Non-pigmented ciliary epithelial cell (primary cell): ENCODE data around the gene CCDC107.
"Not testable (repeated sequence)": the region's sequence is repeated elsewhere in the genome, so short reads cannot be mapped to it uniquely, and the experiment has no call there.

ENCODE experiments used
- DNase-seq: peaks from one replicate; pipeline ENCODE4 v3.0.0-alpha.2; 2010; ENCODE audit warnings: low read depth

The CCDC107 gene

DNA sequence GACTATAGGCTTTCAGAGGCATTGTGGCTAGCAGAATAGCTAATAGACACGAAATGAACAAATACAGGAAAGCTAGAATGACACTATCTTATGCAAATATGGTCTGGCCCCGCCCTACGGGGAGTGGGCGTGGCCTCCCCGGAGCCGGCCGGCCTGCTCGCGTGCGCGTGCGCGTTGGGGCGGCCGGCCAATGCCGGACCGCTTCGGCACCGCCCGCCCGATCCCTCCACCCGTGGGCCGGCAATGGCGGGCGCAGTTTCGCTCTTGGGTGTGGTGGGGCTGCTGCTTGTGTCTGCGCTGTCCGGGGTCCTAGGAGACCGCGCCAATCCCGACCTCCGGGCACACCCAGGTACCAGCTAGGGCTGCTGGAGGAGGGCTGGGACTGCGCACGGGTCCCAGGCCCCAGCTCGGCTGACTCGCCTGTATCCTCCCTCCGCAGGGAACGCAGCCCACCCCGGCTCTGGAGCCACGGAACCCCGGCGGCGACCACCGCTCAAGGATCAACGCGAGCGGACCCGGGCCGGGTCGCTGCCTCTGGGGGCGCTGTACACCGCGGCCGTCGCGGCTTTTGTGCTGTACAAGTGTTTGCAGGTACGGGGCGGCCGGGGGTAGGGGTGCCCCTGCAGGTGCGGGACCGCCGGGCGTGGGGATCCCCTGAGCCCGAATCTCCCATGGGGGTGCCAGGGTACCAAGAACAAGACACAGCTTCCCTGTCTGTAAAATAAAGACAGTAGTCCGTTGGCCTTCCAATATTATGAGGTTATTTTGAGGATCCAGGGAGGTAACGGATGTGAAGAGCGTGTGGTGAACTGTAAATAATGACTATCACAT is at the start of gene CCDC107:
TSS of gene CCDC107 (plus strand) at position 156 of the 831 bp plus-strand sequence. CDS start at position 244, 88 bp downstream.
- no peak for DNase-seq

GRCh38 chr9:35609001-35609819 is 48.9 kb upstream of the CCDC107 start:
- DNase-seq, result no peak

- no peak for DNase-seq
These were observed 48.3 kb upstream of the CCDC107 start for GRCh38 chr9:35609820-35610163.

GRCh38 chr9:35611230-35611797 is 46.8 kb upstream of the CCDC107 start:
- DNase-seq, result no peak

DNA sequence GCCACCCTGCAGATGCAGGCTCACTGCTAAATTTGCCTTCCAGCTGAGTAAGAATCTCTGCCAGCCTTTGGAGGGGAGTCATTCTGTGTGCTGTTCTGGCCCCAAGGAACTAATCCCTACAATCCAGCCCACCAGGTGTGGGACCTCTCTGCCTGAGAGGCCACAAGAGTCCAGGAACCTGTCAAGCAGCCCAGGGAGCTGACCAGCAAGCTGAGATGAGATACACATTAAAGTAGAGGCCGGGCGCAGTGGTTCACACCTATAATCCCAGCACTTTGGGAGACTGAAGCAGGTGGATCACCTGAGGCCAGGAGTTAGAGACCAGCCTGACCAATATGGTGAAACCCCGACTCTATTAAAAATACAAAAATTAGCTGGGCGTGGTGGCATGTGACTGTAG is 46.0 kb upstream of the CCDC107 start:
- not testable (repeated sequence) for DNase-seq

- no peak for DNase-seq
These were observed 45.2 kb upstream of the CCDC107 start for GRCh38 chr9:35612843-35613242.

DNA sequence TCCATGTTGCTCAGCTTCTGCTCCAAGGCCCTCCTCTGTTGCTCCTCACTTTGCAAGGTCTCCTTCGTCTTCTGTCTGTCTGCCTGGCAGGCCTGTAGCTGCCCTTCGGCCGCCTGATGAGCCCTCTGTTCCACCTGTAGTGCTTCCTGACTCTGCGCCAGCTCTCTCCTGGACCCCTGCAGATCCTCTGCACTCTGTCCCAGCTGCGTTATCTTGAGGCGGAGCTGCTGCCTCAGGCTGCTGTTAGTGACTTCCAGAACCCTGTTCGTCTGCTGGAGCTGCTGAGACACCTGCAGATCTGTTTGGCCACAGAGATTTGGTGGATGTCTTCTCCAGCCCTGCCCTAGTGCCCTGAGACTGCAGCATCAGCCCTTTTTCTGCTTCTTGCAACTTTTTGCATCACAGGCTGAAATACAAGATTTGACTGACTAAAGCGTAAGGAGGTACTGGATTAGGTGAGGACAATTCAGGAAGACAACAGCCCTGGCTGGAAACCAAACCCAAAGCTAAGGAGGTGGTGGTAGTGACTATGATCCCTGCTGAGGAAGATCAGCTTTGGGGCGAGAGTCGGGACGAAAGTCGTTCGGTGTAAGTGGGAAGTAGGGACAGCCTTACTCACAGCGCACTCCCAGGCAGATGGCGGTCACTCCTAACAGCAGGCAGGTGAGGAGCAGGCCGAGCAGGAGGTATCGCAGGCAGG is 42.0 kb upstream of the CCDC107 start:
- DNase-seq, result no peak

DNA sequence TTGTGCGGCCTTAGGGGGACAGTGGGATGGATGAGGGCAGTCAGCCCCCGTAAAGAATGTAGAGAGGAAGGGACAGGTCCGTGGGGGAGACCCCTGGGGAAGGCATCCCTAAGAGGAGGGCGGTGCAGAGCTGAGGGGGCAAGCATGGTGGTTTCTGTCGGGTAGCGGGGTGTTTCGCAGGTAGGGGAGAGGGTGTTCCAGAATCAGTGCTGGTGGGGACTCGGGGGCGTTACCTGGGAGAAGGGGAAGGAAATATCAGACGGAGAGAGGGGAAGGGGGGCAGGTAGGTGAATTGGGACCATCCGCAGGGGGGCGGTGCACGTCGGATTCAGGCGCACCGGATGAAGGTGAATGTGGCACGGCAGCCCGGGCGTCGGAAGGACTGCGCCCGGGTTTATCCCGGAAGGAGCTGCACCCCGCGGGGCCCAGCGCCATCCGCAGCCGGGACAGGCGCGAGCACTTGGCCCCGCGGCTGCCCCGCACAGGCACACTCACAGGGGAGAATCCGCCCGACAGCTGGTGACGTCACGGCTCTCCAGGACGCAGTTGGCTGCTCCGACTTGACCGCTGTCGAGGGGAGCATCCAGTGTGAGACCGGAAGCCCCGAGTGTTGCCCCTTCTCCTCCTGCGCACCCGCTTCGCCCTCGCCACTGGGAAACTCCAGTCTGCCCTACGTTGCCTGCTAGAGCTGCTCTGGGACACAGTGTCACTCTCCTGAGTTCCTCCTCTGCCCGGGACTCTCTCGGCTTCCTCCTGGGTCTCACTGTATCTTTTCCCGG is 41.2 kb upstream of the CCDC107 start:
- no peak for DNase-seq

- no peak for DNase-seq
These were observed 40.5 kb upstream of the CCDC107 start for GRCh38 chr9:35617548-35617947.

- DNase-seq, result no peak
These were observed 39.8 kb upstream of the CCDC107 start, which contains the start of gene CD72 for GRCh38 chr9:35618325-35618727. Gene CD72 (minus strand): TSS chr9:35618413. CDS start chr9:35618303, 110 bp downstream.

DNA sequence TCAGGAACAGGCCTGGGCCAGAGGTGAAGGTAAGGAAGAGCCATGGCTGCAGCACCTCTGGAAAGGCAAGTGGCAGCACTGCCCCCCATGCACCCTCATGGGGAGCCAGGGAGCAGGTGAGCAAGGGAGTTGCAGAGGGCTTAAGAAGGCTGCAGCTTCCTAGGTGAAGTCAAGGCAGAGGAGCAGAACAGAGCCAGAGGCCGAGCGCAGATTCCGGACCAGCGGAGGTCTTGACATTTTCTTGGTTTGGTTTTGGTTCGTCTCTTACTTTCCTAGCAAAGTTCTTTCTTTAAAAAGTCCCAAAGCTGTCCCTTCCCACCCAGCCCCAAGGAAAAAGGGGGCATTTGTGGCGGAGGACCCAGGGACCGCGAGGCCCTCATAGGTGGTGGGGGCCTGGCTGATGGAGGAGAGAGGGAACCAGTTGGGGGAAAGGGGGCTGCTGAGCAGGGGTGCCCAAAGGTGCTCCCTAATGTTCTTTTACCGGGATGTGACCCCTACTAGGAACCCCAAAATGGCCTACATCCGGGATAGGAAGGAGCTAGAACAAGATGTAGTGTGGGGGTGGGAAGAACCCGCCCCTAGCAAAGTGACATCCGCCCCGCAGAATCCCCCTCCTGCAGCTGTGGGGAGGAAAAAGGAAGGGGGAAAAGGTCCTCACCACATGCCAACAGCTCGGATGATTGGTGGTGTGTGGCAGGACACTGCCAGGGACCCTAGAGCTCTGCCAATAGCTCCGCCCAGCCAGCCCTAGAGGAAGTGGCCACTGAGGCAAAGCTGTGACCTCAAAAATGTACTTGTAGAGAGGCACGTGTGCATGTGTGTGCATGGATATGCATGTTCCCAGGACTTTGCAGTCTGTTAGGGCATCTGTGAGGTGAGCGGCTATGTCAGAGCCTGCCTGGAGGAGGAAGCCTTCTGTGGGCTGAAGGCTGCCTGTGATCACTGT is 39.0 kb upstream of the CCDC107 start:
- DNase-seq, result no peak

DNA sequence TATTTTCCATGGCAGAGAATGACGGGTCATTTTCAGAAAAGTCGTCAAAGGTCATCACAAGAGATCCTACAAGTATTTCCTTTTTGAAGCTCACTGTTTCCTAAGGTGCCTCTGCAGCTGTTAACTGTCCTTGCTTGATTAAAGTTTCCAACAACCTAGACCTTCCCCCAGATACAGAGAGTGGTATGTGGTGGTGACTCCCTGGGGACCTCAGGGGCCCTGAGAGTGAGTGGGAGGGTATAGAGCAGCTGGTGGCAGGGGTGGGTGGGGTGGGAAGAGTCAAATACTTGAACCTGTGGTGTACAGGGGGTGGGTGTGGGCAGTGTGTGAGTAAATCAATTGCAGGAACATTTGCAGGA is 38.3 kb upstream of the CCDC107 start:
- DNase-seq, result no peak

DNA sequence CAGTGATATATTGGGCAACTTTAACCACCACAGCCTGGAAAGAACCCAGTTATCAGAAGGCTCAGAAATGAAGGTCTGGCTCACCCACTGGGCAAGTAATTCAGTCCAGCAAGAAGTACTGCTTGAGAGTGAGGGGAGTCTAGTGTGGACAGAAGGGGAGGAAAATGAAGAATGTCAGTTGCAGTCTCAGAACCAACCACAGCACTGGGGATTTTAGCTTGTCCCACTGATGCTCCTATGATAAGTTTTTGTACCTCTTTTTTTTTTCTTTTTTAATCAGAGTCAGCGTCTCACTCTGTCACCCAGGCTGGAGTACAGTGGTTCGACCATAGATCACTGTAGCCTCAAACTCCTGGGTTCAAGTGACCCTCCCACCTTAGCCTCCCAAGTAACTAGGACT is 30.5 kb upstream of the CCDC107 start:
- no peak for DNase-seq

DNA sequence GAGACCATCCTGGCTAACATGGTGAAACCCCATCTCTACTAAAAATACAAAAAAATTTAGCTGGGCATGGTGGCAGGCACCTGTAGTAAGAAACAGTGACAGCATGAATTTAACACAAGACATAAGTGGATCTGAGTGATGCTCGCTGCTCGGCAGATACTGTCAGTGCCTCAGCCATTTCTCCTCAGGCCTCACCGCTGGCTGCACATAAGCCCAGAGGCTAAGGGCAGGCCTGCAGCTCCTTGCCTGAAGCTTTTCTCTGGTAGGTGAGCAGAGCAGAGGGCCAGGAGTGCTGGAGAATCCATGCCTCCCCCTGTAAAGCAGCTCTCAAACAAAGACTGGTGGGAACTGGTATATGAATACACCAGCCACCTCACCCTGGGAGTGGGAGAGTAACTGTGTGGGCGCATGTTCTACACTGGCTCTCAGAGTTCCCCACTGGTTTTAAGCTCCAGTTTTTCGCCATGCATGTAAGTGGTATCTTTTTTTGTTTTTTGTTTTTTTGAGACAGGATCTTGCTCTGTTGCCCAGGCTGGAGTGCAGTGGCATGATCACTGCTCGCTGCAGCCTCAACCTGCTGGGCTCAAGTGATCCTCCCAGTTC is 29.6 kb upstream of the CCDC107 start:
- DNase-seq, result no peak

DNA sequence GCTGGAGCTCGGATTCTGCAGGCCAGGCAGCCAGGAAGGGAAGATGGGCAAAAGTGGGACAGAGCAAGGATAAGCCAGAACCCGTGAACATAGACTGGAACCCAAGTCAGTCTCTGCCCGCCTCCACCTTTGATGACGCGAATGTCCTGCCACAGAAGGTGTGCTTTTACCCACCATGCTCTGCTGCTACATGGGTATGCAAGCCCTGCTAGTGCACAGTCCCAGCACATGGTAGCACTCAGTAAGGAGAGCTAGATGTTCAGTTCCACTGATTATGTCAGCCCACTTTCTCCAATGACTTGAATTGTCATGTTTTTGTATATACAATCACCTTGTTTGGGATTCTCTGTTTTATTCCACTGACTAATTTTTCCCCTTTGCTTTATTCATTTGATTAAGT is 28.5 kb upstream of the CCDC107 start:
- no peak for DNase-seq

DNA sequence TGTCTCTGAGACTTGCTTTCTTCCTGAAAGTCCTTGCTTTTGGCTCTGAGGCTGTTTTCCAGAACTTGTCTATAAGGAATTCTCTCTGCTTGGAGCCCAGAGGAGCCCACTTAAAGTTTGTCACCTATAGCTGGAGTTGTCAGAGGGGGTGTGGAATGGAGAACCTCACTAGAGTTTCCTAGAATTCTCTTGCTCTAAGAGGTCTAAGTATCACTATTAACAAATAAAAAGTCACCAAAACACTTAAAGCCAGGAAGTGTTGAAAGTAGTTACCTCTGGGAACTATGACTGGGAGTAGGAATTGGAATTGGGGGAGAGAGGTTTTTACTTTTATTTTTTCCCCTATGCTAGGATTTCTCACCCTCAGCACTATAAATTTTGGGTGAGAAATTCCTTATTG is 22.4 kb upstream of the CCDC107 start:
- DNase-seq, result no peak

- no peak for DNase-seq
These were observed 21.8 kb upstream of the CCDC107 start for GRCh38 chr9:35636135-35636876.

GRCh38 chr9:35636877-35637246 is 21.2 kb upstream of the CCDC107 start:
- not testable (repeated sequence) for DNase-seq

DNA sequence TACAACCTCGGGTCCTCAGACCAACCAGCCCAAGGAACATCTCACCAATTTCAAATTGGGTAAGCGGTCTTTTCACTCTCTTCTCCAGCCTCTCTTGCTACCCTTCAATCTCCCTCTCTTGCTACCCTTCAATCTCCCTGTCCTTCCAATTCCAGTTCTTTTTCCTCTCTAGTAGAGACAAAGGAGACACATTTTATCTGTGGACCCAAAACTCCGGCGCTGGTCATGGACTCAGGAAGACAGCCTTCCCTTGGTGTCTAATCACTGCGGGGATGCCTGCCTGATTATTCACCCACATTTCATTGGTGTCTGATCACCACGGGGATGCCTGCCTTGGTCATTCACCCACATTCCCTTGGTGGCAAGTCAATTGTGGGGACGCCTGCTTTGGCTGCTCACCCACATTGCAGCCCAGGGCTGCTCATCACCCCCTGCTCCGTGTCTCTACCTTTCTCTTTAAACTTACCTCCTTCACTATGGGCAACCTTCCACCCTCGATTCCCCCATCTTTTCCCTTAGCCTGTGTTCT is 20.6 kb upstream of the CCDC107 start:
- DNase-seq, result not testable (repeated sequence)
